HL-60 (cell line): Measurements from ENCODE around the gene CHI3L1.

Source experiments
- DNase-seq, 2 experiments: peaks; one replicate each; pipeline ENCODE4 v3.0.0-alpha.2; 2010 to 2020; ENCODE audit warnings: low read depth in 1 of 2, low spot score in 1 of 2
- H3K27ac ChIP-seq: fragments of 250-450 bp; sonication (Bioruptor Pico); replicated peaks from 2 replicates; pipeline ENCODE4 v1.5.1; 2020; ENCODE audit warnings: mild to moderate bottlenecking, moderate library complexity
- H3K27me3 ChIP-seq: fragments of 250-450 bp; sonication (Bioruptor Pico); 2 replicates; pipeline ENCODE4 v1.5.1; 2021; ENCODE audit warnings: mild to moderate bottlenecking, moderate library complexity; ENCODE audit not compliant: insufficient read depth, poor library complexity, severe bottlenecking
- H3K4me3 ChIP-seq: replicated peaks from 2 replicates; pipeline ENCODE4 v1.5.1; 2011; ENCODE audit warnings: mild to moderate bottlenecking, control low read depth, low read length; ENCODE audit not compliant: insufficient read depth
- CTCF ChIP-seq: IDR thresholded peaks from one replicate; pipeline ENCODE4 v1.5.1; 2011; ENCODE audit warnings: low read length, control low read depth, inconsistent platforms; ENCODE audit not compliant: insufficient read depth
- GABPA ChIP-seq: IDR thresholded peaks from 2 replicates; pipeline ENCODE4 v1.6.1; 2012; ENCODE audit warnings: low read depth
- POLR2AphosphoS5 ChIP-seq: IDR thresholded peaks from 2 replicates; pipeline ENCODE4 v1.6.1; 2012; ENCODE audit warnings: low read depth
- REST ChIP-seq: IDR thresholded peaks from 2 replicates; pipeline ENCODE4 v1.6.1; 2012; ENCODE audit warnings: low read depth; ENCODE audit not compliant: insufficient replicate concordance
- SPI1 ChIP-seq: IDR thresholded peaks from 2 replicates; pipeline ENCODE4 v1.6.1; 2012; ENCODE audit warnings: low read depth, mild to moderate bottlenecking, borderline replicate concordance

Gene CHI3L1

GRCh38 chr1:203175827-203176241, 10.7 kb downstream of the CHI3L1 start:
- peak; percentile 89 to 94 for DNase-seq
- TF ChIP-seq CTCF = no peak
- TF ChIP-seq REST = no peak
- no peak for TF ChIP-seq GABPA
- peak; percentile 95 for TF ChIP-seq POLR2AphosphoS5
- TF ChIP-seq SPI1 = peak; percentile 96
- Histone ChIP-seq H3K4me3 (no peak overlapping the region), H3K27me3 (no peaks in the 10 kb centered on the region), H3K27ac (peak overlapping the region; percentile 30; the same call in 1 of the 2 replicates)

GRCh38 chr1:203175237-203175826, 11.2 kb downstream of the CHI3L1 start, which contains the start of gene MYBPH:
Gene MYBPH (minus strand): TSS chr1:203175826. CDS start chr1:203175755, 71 bp downstream.
- no peak within 1 kb of the TSS; the same call in 1 of the 2 replicates for H3K4me3 ChIP-seq
- no peak for TF ChIP-seq CTCF
- TF ChIP-seq REST = no peak
- no peak for TF ChIP-seq SPI1
- no peak for TF ChIP-seq GABPA
- no peak for TF ChIP-seq POLR2AphosphoS5
- peak within 1 kb of the TSS; percentile 30; the same call in 1 of the 2 replicates for H3K27ac ChIP-seq
- no peaks in the 10 kb centered on the region for H3K27me3 ChIP-seq
- DNase-seq = no peak

GRCh38 chr1:203174324-203174985, 12.0 kb downstream of the CHI3L1 start:
- TF ChIP-seq GABPA (no peak), POLR2AphosphoS5 (no peak), SPI1 (no peak), REST (no peak), CTCF (no peak)
- Histone ChIP-seq H3K27ac (no peak overlapping the region), H3K4me3 (no peak overlapping the region), H3K27me3 (no peaks in the 10 kb centered on the region)
- no peak for DNase-seq
